SK-N-SH (cell line): Measurements from ENCODE around the gene DYRK1A. TPM values are rescaled to one million over a fixed set of nuclear protein-coding genes. Genes with fewer than 3 reads are reported as not detected.

ENCODE experiments used
- CTCF ChIA-PET: fragments of 300-600, 350-600 bp; formaldehyde crosslinking; extraction: SDS; loops from one replicate; lab custom pipeline; 2021; lab: Yijun Ruan, JAX
- POLR2A ChIA-PET: fragments of 350-600 bp; sonication (Branson Sonifier 250); formaldehyde crosslinking; extraction: SDS; loops from one replicate; lab custom pipeline; 2020; ENCODE audit warnings: antibody characterized with exemption, inconsistent platforms; lab: Yijun Ruan, JAX
- DNase-seq: peaks from one replicate; pipeline ENCODE4 v3.0.0; 2012
- H2AFZ ChIP-seq: fragments of 200-600 bp; sonication (generic); 2 replicates; pipeline ENCODE4 v1.8.1; 2016; ENCODE audit warnings: antibody characterized with exemption, mild to moderate bottlenecking, low read depth
- H3F3A ChIP-seq: fragments of 200-600 bp; sonication (generic); replicated peaks from 2 replicates; pipeline ENCODE3; 2016; ENCODE audit warnings: antibody characterized with exemption, mild to moderate bottlenecking; ENCODE audit not compliant: insufficient read depth
- H3K27ac ChIP-seq, 2 experiments: fragments of 200-500 bp in 1 of 2; fragments of 200-600 bp in 1 of 2; sonication (Bioruptor generic) in 1 of 2; sonication (generic), shearing (Covaris generic) in 1 of 2; 2 replicates each; pipeline versions ENCODE4 v1.5.1 to v1.6.1; 2014 to 2016; ENCODE audit warnings: low read depth in 2 of 2, inconsistent platforms in 1 of 2, low read length in 1 of 2, mild to moderate bottlenecking in 1 of 2, mixed read lengths in 1 of 2
- H3K27me3 ChIP-seq: fragments of 200-600 bp; sonication (generic), shearing (Covaris generic); 2 replicates; pipeline ENCODE4 v1.6.1; 2016; ENCODE audit warnings: mixed run types; ENCODE audit not compliant: insufficient read depth
- H3K36me3 ChIP-seq, 2 experiments: fragments of 200-500 bp in 1 of 2; fragments of 200-600 bp in 1 of 2; sonication (Bioruptor generic) in 1 of 2; sonication (generic) in 1 of 2; replicated peaks in 1 of 2; 2 replicates each; pipeline versions ENCODE3 to v1.5.1; 2014 to 2016; ENCODE audit warnings: low read length in 1 of 2, mild to moderate bottlenecking in 1 of 2; ENCODE audit not compliant: insufficient read depth in 2 of 2, control insufficient read depth in 1 of 2
- H3K4me1 ChIP-seq, 2 experiments: fragments of 200-500 bp in 1 of 2; fragments of 200-600 bp in 1 of 2; sonication (Bioruptor generic) in 1 of 2; sonication (generic), shearing (Covaris generic) in 1 of 2; 2 replicates each; pipeline versions ENCODE4 v1.5.1 to v1.6.1; 2014 to 2016; ENCODE audit warnings: low read depth in 1 of 2, low read length in 1 of 2, mixed run types in 1 of 2; ENCODE audit not compliant: insufficient read depth in 2 of 2, control insufficient read depth in 1 of 2
- H3K4me2 ChIP-seq: fragments of 200-600 bp; sonication (generic), shearing (Covaris generic); 2 replicates; pipeline ENCODE4 v1.6.1; 2017; ENCODE audit warnings: mixed run types
- H3K4me3 ChIP-seq, 2 experiments: fragments of 200-500 bp in 1 of 2; fragments of 200-600 bp in 1 of 2; sonication (Bioruptor generic) in 1 of 2; sonication (generic), shearing (Covaris generic) in 1 of 2; 2 replicates each; pipeline versions ENCODE4 v1.5.1 to v1.8.1; 2014 to 2016; ENCODE audit warnings: low read depth in 2 of 2, inconsistent platforms in 1 of 2, low read length in 1 of 2, mild to moderate bottlenecking in 1 of 2, mixed read lengths in 1 of 2, moderate library complexity in 1 of 2
- H3K79me2 ChIP-seq: fragments of 200-600 bp; sonication (generic); 2 replicates; pipeline ENCODE4 v1.8.1; 2017; ENCODE audit warnings: mild to moderate bottlenecking; ENCODE audit not compliant: insufficient read depth
- H3K9ac ChIP-seq: fragments of 200-600 bp; sonication (generic); 2 replicates; pipeline ENCODE4 v1.6.1; 2017; ENCODE audit warnings: mixed run types
- H3K9me2 ChIP-seq: fragments of 200-600 bp; sonication (generic); 2 replicates; pipeline ENCODE4 v1.6.1; 2017; ENCODE audit warnings: mixed run types
- H3K9me3 ChIP-seq: fragments of 200-600 bp; sonication (generic); 2 replicates; pipeline ENCODE4 v1.6.1; 2017; ENCODE audit warnings: mixed run types, mild to moderate bottlenecking, moderate library complexity
- H4K20me1 ChIP-seq: fragments of 200-600 bp; sonication (generic); 2 replicates; pipeline ENCODE4 v1.6.1; 2017; ENCODE audit warnings: mild to moderate bottlenecking, mixed run types; ENCODE audit not compliant: insufficient read depth
- CHD2 ChIP-seq: fragments of 150-350 bp; IDR thresholded peaks from 2 replicates; pipeline ENCODE4 v1.6.1; 2018; ENCODE audit warnings: low read length; ENCODE audit not compliant: partially characterized antibody
- ELF1 ChIP-seq: IDR thresholded peaks from 2 replicates; pipeline ENCODE4 v1.4.0; 2012
- EP300 ChIP-seq, 2 experiments: IDR thresholded peaks; 2 replicates each; pipeline versions ENCODE4 v1.4.0 to v1.6.1; 2012; ENCODE audit warnings: borderline replicate concordance in 1 of 2, low read depth in 1 of 2, low read length in 1 of 2
- FOSL2 ChIP-seq: IDR thresholded peaks from 2 replicates; pipeline ENCODE4 v1.4.0; 2012; ENCODE audit warnings: low read depth, mild to moderate bottlenecking, moderate library complexity, borderline replicate concordance
- FOXM1 ChIP-seq: IDR thresholded peaks from 2 replicates; pipeline ENCODE4 v1.4.0; 2012; ENCODE audit warnings: low read depth, mild to moderate bottlenecking
- GATA2 ChIP-seq: sonication (generic); formaldehyde crosslinking; IDR thresholded peaks from 2 replicates; pipeline ENCODE4 v1.5.0; 2020; ENCODE audit warnings: mild to moderate bottlenecking, missing genetic modification reagents
- MXI1 ChIP-seq: IDR thresholded peaks from 2 replicates; pipeline ENCODE4 v1.6.1; 2012; ENCODE audit warnings: mild to moderate bottlenecking, low read depth, low read length, improper control_type of control experiment
- POLR2AphosphoS5 ChIP-seq: IDR thresholded peaks from 2 replicates; pipeline ENCODE4 v1.6.1; 2012; ENCODE audit warnings: low read depth, low read length
- RAD21 ChIP-seq: IDR thresholded peaks from 2 replicates; pipeline ENCODE4 v1.6.1; 2012; ENCODE audit warnings: mild to moderate bottlenecking, low read length
- SMC3 ChIP-seq: IDR thresholded peaks from 2 replicates; pipeline ENCODE4 v1.6.1; 2012; ENCODE audit warnings: low read depth, low read length, improper control_type of control experiment
- TAF1 ChIP-seq: IDR thresholded peaks from 2 replicates; pipeline ENCODE4 v1.6.1; 2012; ENCODE audit warnings: low read depth, mild to moderate bottlenecking, low read length, moderate library complexity, borderline replicate concordance
- TCF12 ChIP-seq: IDR thresholded peaks from 2 replicates; pipeline ENCODE4 v1.4.0; 2012
- WGBS: methylation state at CpG from one replicate; pipeline ENCODE4 v1.1.6; 2017; ENCODE audit warnings: low lambda C conversion rate; 5-methylcytosine and 5-hydroxymethylcytosine counted together
- polyA plus RNA-seq, 3 experiments: library from polyadenylated mRNA; depleted of rRNA; stranded (reverse); fragments of >200 nt; gene quantifications; 2 replicates each; pipeline ENCODE4 v1.2.3, GENCODE V29; 2012
- TF ChIP-seq, protein P1 (sequence below): fragments of 150-350 bp; IDR thresholded peaks from 2 replicates; pipeline ENCODE4 v1.6.1; 2017; ENCODE audit warnings: antibody characterized with exemption, low read length, low read depth, borderline replicate concordance
- TF ChIP-seq, protein P2 (sequence below): IDR thresholded peaks from 2 replicates; pipeline ENCODE4 v1.4.0; 2012; ENCODE audit warnings: low read depth
- TF ChIP-seq, protein P3 (sequence below): IDR thresholded peaks from 2 replicates; pipeline ENCODE4; 2012
- TF ChIP-seq, protein P4 (sequence below): IDR thresholded peaks from 2 replicates; pipeline ENCODE4 v1.6.1; 2012; ENCODE audit warnings: mild to moderate bottlenecking, low read depth, low read length, moderate library complexity
- TF ChIP-seq, protein P5 (sequence below): fragments of 200-600 bp; sonication (generic); IDR thresholded peaks from 2 replicates; pipeline ENCODE4 v1.6.1; 2017; ENCODE audit warnings: antibody characterized with exemption, mild to moderate bottlenecking, moderate library complexity

Gene DYRK1A
- polyA plus RNA-seq, 1 of the 3 experiments (the other 2 are of a cell fraction): 19.3 TPM

DNA sequence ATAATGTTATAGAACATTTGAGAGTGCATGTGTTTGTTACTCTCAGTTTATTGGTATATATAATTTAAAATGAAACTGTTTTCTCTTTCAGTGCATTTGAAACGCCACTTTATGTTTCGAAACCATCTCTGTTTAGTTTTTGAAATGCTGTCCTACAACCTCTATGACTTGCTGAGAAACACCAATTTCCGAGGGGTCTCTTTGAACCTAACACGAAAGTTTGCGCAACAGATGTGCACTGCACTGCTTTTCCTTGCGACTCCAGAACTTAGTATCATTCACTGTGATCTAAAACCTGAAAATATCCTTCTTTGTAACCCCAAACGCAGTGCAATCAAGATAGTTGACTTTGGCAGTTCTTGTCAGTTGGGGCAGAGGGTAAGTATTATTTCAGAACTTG, 123.5 kb downstream of the DYRK1A start (continued):
- TF ChIP-seq, protein P1, sequence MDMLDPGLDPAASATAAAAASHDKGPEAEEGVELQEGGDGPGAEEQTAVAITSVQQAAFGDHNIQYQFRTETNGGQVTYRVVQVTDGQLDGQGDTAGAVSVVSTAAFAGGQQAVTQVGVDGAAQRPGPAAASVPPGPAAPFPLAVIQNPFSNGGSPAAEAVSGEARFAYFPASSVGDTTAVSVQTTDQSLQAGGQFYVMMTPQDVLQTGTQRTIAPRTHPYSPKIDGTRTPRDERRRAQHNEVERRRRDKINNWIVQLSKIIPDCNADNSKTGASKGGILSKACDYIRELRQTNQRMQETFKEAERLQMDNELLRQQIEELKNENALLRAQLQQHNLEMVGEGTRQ: no peak
- TF ChIP-seq ELF1 (no peak), EP300 (IDR thresholded peaks at IDR 0.05; ENCODE audit: borderline replicate concordance in 1 of 2, low read depth in 1 of 2, low read length in 1 of 2) (no peak), MXI1 (no peak), POLR2AphosphoS5 (no peak)
- TF ChIP-seq, protein P2, sequence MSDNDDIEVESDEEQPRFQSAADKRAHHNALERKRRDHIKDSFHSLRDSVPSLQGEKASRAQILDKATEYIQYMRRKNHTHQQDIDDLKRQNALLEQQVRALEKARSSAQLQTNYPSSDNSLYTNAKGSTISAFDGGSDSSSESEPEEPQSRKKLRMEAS: no peak

DNA sequence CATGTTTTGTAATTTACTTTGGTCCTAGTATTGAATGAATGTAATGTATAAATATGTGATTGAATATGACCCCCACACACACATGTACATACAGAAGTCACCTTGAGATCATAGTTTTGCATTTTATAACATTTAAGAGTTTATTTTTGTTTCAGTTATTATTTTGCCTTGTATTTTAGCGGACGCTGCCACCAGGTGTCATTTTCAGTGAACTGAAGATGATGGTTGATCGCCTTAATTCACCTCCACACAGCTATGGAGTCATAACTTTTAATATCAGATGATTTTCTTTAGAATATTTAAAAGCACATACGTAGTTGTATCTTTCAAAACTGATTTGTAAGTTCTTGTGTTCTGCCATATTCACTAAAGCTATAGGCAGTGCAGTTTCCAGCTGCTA, 130.4 kb downstream of the DYRK1A start:
- CTCF ChIA-PET: interaction anchor here (0.8 to 2.0 kb wide), 9 partner anchors 10 to 126 kb away, joined by 3 to 11 read pairs (median 3); no protein-coding TSS in a partner anchor
- peaks cover 40% of the 10 kb centered on the region for H3K79me2 ChIP-seq

DNA sequence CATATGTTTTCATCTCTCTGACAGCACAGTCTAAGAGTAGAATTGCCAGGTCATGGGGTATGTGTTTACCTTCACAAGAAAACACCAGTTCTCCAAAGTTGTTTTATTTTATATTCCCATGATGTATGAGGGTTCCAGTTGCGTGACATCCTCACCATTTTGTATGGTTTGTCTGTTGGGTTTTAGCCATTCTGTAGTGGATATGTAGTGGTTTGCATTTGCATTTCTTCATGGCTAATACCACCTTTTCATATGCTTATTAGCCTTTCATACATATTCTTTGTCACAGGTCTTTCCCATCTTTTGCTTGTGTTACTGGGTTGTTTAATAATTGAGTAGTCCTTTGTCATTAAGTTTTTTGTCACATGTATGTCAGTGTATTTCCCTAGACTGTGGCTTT, 132.1 kb downstream of the DYRK1A start:
- Histone ChIP-seq H3K36me3 (peaks cover 44 to 75% of the 10 kb centered on the region in 2 experiments), H3K4me3 (no peak overlapping the region), H3K4me2 (no peak overlapping the region), H3K9ac (no peak overlapping the region), H3K9me3 (peaks cover 22% of the 10 kb centered on the region), H2AFZ (no peak overlapping the region), H3K27me3 (no peaks in the 10 kb centered on the region), H3K9me2 (no peaks in the 10 kb centered on the region), H4K20me1 (no peaks in the 10 kb centered on the region), H3K27ac (no peak overlapping the region), H3F3A (peaks cover 26% of the 10 kb centered on the region), H3K4me1 (no peaks in the 10 kb centered on the region), H3K79me2 (peaks cover 51% of the 10 kb centered on the region)
- DNase-seq: no peak
- POLR2A ChIA-PET: no interaction called here
- WGBS: 100% methylated on average over 1 of the region's 1 CpG
- CTCF ChIA-PET: interaction anchor here (1.5 kb wide), 1 partner anchor 13 kb away, joined by 4 read pairs; no protein-coding TSS in a partner anchor
- TF ChIP-seq, protein P3, sequence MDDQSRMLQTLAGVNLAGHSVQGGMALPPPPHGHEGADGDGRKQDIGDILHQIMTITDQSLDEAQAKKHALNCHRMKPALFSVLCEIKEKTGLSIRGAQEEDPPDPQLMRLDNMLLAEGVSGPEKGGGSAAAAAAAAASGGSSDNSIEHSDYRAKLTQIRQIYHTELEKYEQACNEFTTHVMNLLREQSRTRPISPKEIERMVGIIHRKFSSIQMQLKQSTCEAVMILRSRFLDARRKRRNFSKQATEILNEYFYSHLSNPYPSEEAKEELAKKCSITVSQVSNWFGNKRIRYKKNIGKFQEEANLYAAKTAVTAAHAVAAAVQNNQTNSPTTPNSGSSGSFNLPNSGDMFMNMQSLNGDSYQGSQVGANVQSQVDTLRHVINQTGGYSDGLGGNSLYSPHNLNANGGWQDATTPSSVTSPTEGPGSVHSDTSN: no peak
- TF ChIP-seq RAD21: no peak
- TF ChIP-seq ELF1: no peak
- no peak for TF ChIP-seq TCF12
- no peak for TF ChIP-seq MXI1
- TF ChIP-seq TAF1: no peak
- no peak for TF ChIP-seq FOSL2
- no peak for TF ChIP-seq CHD2
- TF ChIP-seq GATA2 (CRISPR knock-in tag): no peak
- TF ChIP-seq, protein P4, sequence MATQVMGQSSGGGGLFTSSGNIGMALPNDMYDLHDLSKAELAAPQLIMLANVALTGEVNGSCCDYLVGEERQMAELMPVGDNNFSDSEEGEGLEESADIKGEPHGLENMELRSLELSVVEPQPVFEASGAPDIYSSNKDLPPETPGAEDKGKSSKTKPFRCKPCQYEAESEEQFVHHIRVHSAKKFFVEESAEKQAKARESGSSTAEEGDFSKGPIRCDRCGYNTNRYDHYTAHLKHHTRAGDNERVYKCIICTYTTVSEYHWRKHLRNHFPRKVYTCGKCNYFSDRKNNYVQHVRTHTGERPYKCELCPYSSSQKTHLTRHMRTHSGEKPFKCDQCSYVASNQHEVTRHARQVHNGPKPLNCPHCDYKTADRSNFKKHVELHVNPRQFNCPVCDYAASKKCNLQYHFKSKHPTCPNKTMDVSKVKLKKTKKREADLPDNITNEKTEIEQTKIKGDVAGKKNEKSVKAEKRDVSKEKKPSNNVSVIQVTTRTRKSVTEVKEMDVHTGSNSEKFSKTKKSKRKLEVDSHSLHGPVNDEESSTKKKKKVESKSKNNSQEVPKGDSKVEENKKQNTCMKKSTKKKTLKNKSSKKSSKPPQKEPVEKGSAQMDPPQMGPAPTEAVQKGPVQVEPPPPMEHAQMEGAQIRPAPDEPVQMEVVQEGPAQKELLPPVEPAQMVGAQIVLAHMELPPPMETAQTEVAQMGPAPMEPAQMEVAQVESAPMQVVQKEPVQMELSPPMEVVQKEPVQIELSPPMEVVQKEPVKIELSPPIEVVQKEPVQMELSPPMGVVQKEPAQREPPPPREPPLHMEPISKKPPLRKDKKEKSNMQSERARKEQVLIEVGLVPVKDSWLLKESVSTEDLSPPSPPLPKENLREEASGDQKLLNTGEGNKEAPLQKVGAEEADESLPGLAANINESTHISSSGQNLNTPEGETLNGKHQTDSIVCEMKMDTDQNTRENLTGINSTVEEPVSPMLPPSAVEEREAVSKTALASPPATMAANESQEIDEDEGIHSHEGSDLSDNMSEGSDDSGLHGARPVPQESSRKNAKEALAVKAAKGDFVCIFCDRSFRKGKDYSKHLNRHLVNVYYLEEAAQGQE: no peak
- TF ChIP-seq FOXM1: no peak

More for the DNA sequence above, 130.4 kb downstream of the DYRK1A start:
- Histone ChIP-seq H3K4me1 (no peaks in the 10 kb centered on the region), H3K27ac (no peak overlapping the region), H4K20me1 (no peaks in the 10 kb centered on the region), H3K9me2 (no peaks in the 10 kb centered on the region), H2AFZ (no peak overlapping the region), H3K27me3 (no peaks in the 10 kb centered on the region), H3K4me3 (no peak overlapping the region), H3K9me3 (peaks cover 8% of the 10 kb centered on the region), H3K36me3 (peaks cover 50 to 72% of the 10 kb centered on the region in 2 experiments), H3K9ac (no peak overlapping the region), H3K4me2 (no peak overlapping the region), H3F3A (peaks cover 21% of the 10 kb centered on the region)
- 79% methylated on average over 4 of the region's 4 CpGs for WGBS
- no peak for DNase-seq
- no peak for TF ChIP-seq TCF12
- TF ChIP-seq, protein P5, sequence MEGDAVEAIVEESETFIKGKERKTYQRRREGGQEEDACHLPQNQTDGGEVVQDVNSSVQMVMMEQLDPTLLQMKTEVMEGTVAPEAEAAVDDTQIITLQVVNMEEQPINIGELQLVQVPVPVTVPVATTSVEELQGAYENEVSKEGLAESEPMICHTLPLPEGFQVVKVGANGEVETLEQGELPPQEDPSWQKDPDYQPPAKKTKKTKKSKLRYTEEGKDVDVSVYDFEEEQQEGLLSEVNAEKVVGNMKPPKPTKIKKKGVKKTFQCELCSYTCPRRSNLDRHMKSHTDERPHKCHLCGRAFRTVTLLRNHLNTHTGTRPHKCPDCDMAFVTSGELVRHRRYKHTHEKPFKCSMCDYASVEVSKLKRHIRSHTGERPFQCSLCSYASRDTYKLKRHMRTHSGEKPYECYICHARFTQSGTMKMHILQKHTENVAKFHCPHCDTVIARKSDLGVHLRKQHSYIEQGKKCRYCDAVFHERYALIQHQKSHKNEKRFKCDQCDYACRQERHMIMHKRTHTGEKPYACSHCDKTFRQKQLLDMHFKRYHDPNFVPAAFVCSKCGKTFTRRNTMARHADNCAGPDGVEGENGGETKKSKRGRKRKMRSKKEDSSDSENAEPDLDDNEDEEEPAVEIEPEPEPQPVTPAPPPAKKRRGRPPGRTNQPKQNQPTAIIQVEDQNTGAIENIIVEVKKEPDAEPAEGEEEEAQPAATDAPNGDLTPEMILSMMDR: peak; percentile 51
- no peak for TF ChIP-seq GATA2 (CRISPR knock-in tag)
- TF ChIP-seq RAD21: peak; percentile 37; the same call in 1 of the 2 replicates
- peak; percentile 22; the same call in 1 of the 2 replicates for TF ChIP-seq SMC3
- POLR2A ChIA-PET: no interaction called here
